ENCODE results near the gene AASS. TPM values are rescaled to one million over a fixed set of nuclear protein-coding genes. Genes with fewer than 3 reads are reported as not detected.

The AASS gene
- total and polyA plus RNA-seq, 10 of the 15 experiments (the other 5 are each of a cell fraction or from before 2014, with no cell fraction given): 0.09 to 8.0 (median 0.39) TPM

- H3K4me3 ChIP-seq: no peak overlapping the region
- ChIA-PET RAD21 (ENCODE audit: unreplicated experiment) (no interaction called here), CTCF (no interaction called here), POLR2A (no interaction called here), SMC1A (ENCODE audit: uncharacterized antibody, unreplicated experiment) (no interaction called here)
- no peak overlapping the region for H3K27ac ChIP-seq (ENCODE audit: control insufficient read depth, insufficient read depth)
- intact Hi-C loops (cut with micrococcal nuclease; ENCODE audit: unreplicated experiment) (no loop called here), in situ Hi-C loops (cut with MboI) (no loop called here)
- H3K9me3 ChIP-seq (replicated peaks; ENCODE audit: control insufficient read depth, insufficient read depth, low read length): no peaks in the 10 kb centered on the region
- 0% methylated on average over 2 of the region's 2 CpGs for WGBS (ENCODE audit: insufficient coverage, insufficient replicate concordance, low lambda C conversion rate, missing lambda C conversion rate)
- DNase-seq (ENCODE audit: low read depth, low spot score) (no peak), FAIRE-seq (no peak), ATAC-seq (no peak)
- H3K27me3 ChIP-seq (replicated peaks in 1 of 2; ENCODE audit: control insufficient read depth in 2 of 2, insufficient read depth in 2 of 2, low read length in 1 of 2): no peaks in the 10 kb centered on the region
- BruUV-seq (replicated peaks): no TSS peak
- H2AFZ ChIP-seq (ENCODE audit: control insufficient read depth, low read depth, low read length): no peak overlapping the region
- no peak overlapping the region for H3K4me2 ChIP-seq (ENCODE audit: control insufficient read depth, insufficient read depth)
- no peaks in the 10 kb centered on the region for H3K79me2 ChIP-seq (ENCODE audit: control insufficient read depth, insufficient read depth, low read length)
- H3K9ac ChIP-seq (ENCODE audit: control insufficient read depth, insufficient read depth, low read length): no peak overlapping the region
- H4K20me1 ChIP-seq (ENCODE audit: control insufficient read depth, insufficient read depth): no peaks in the 10 kb centered on the region
- H3K36me3 ChIP-seq (ENCODE audit: control insufficient read depth in 2 of 2, insufficient read depth in 2 of 2, low read length in 1 of 2): no peaks in the 10 kb centered on the region
- TF ChIP-seq CHD1 (IDR thresholded peaks at IDR 0.05; ENCODE audit: low read depth, low read length) (no peak), EGR1 (IDR thresholded peaks at IDR 0.05; ENCODE audit: borderline replicate concordance in 1 of 2, low read depth in 2 of 2, low read length in 2 of 2) (no peak), MLLT1 (IDR thresholded peaks at IDR 0.05) (no peak)
- no peaks in the 10 kb centered on the region for H3K4me1 ChIP-seq (ENCODE audit: control insufficient read depth, insufficient read depth, low read length)
These were observed 4.8 kb upstream of the AASS start for GRCh38 chr7:122148878-122149277.

DNA sequence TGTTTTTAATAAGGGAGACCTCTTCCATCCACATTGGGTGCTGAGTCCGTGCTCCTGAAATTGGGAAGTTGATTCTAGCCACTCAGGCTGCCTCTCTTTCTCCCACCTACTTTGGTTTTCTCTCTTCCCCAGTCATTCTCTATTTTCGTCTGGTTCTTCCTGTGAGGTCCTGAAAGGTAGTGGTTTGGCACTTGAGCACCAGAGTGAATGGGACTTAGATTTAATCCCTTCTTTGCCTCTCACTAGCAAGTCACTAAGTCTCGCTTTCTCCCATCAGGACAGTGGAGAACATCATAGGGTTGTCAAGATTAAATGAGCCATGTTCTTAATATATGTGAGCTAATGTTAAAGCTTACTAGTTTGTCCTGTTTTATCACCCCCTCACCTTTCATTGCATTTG lies 4.0 kb upstream of the AASS start:
- intact Hi-C loops (cut with micrococcal nuclease; ENCODE audit: unreplicated experiment) (no loop called here), in situ Hi-C loops (cut with MboI) (no loop called here)
- ATAC-seq (no peak), DNase-seq (ENCODE audit: low read depth, low spot score) (no peak), FAIRE-seq (no peak)
- Histone ChIP-seq H3K27ac (ENCODE audit: control insufficient read depth, insufficient read depth) (no peak overlapping the region), H3K4me3 (no peak overlapping the region), H2AFZ (ENCODE audit: control insufficient read depth, low read depth, low read length) (no peak overlapping the region), H3K4me1 (ENCODE audit: control insufficient read depth, insufficient read depth, low read length) (no peaks in the 10 kb centered on the region), H3K9me3 (replicated peaks; ENCODE audit: control insufficient read depth, insufficient read depth, low read length) (no peaks in the 10 kb centered on the region), H3K9ac (ENCODE audit: control insufficient read depth, insufficient read depth, low read length) (no peak overlapping the region), H4K20me1 (ENCODE audit: control insufficient read depth, insufficient read depth) (no peaks in the 10 kb centered on the region), H3K27me3 (replicated peaks in 1 of 2; ENCODE audit: control insufficient read depth in 2 of 2, insufficient read depth in 2 of 2, low read length in 1 of 2) (no peaks in the 10 kb centered on the region), H3K36me3 (ENCODE audit: control insufficient read depth in 2 of 2, insufficient read depth in 2 of 2, low read length in 1 of 2) (no peaks in the 10 kb centered on the region), H3K4me2 (ENCODE audit: control insufficient read depth, insufficient read depth) (no peak overlapping the region), H3K79me2 (ENCODE audit: control insufficient read depth, insufficient read depth, low read length) (no peaks in the 10 kb centered on the region)
- WGBS (ENCODE audit: insufficient coverage, insufficient replicate concordance, low lambda C conversion rate, missing lambda C conversion rate): 14% methylated on average over 3 of the region's 3 CpGs
- ChIA-PET POLR2A (no interaction called here), CTCF (no interaction called here), SMC1A (ENCODE audit: uncharacterized antibody, unreplicated experiment) (no interaction called here), RAD21 (ENCODE audit: unreplicated experiment) (no interaction called here)
- no TSS peak for BruUV-seq (replicated peaks)
- no peak for TF ChIP-seq E2F4 (IDR thresholded peaks at IDR 0.05; ENCODE audit: low read depth, low read length)
- TF ChIP-seq ZBED1 (IDR thresholded peaks at IDR 0.05; ENCODE audit: borderline replicate concordance): no peak
- TF ChIP-seq SMARCA5 (IDR thresholded peaks at IDR 0.05): no peak
- no peak for TF ChIP-seq KAT2A (conservative IDR thresholded peaks at IDR 0.05; ENCODE audit: control insufficient read depth, low read depth, low read length)
- TF ChIP-seq IKZF2 (IDR thresholded peaks at IDR 0.05): no peak
- no peak for TF ChIP-seq FOXK2 (IDR thresholded peaks at IDR 0.05)
- TF ChIP-seq NR2C2 (IDR thresholded peaks at IDR 0.05; ENCODE audit: borderline replicate concordance, control insufficient read depth, insufficient read length, low read depth): no peak
- TF ChIP-seq NFYB (IDR thresholded peaks at IDR 0.05; ENCODE audit: insufficient read depth, low read depth, low read length): no peak
- no peak for TF ChIP-seq HDAC6 (IDR thresholded peaks at IDR 0.05; ENCODE audit: unreplicated experiment)
- no peak for TF ChIP-seq NFXL1 (IDR thresholded peaks at IDR 0.05; ENCODE audit: borderline replicate concordance)
- no peak for TF ChIP-seq SPI1 (IDR thresholded peaks at IDR 0.05; ENCODE audit: borderline replicate concordance, insufficient read depth, low read depth, low read length)
- TF ChIP-seq ATF3 (IDR thresholded peaks at IDR 0.05; ENCODE audit: borderline replicate concordance, extremely low read depth, low read depth, low read length): no peak
- no peak for TF ChIP-seq EGR1 (IDR thresholded peaks at IDR 0.05; ENCODE audit: borderline replicate concordance in 1 of 2, low read depth in 2 of 2, low read length in 2 of 2)
- TF ChIP-seq BRCA1 (IDR thresholded peaks at IDR 0.05; ENCODE audit: low read depth, low read length): no peak
- TF ChIP-seq MYB (IDR thresholded peaks at IDR 0.05; ENCODE audit: borderline replicate concordance, low read depth, low read length): no peak

Data from GM12878 (cell line).